ENCODE measurements around the gene ZDHHC8.

- TF ChIP-seq POLR2A (IDR thresholded peaks at IDR 0.05) (no peak), CTCF (IDR thresholded peaks at IDR 0.05) (no peak)
Observed at GRCh38 chr22:20135265-20135664, 3.7 kb downstream of the ZDHHC8 start.

All from vagina (tissue), 2 donors.